ENCODE measurements around the gene ZNF420.
A peak's percentile ranks its signal among the peaks of the same experiment; 100 is the strongest.
"Not testable (repeated sequence)": the region's sequence is repeated elsewhere in the genome, so short reads cannot be mapped to it uniquely, and the experiment has no call there.

ZNF420 gene

DNA sequence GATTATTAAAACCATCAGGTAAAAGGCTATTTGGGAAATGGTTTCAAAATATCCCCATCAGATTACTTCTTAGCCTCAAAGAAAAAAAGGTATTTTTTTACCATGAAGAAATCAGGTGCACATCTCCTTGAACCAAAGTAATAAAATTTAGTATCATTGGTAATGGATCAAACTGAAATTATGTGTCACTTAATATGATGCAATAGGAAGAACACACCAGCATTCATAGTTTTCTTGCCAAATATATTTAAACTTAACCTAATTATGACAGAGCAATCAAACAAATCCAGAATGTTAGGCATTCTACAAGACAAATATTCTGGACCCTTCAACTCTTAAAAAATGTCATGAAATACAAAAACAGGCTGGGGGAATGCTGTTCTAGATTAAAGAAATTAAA is 4.1 kb upstream of the ZNF420 start:
- TF ChIP-seq, protein P1, sequence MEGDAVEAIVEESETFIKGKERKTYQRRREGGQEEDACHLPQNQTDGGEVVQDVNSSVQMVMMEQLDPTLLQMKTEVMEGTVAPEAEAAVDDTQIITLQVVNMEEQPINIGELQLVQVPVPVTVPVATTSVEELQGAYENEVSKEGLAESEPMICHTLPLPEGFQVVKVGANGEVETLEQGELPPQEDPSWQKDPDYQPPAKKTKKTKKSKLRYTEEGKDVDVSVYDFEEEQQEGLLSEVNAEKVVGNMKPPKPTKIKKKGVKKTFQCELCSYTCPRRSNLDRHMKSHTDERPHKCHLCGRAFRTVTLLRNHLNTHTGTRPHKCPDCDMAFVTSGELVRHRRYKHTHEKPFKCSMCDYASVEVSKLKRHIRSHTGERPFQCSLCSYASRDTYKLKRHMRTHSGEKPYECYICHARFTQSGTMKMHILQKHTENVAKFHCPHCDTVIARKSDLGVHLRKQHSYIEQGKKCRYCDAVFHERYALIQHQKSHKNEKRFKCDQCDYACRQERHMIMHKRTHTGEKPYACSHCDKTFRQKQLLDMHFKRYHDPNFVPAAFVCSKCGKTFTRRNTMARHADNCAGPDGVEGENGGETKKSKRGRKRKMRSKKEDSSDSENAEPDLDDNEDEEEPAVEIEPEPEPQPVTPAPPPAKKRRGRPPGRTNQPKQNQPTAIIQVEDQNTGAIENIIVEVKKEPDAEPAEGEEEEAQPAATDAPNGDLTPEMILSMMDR (IDR thresholded peaks at IDR 0.05): no peak
- H3K4me1 Mint-ChIP-seq: peaks cover 17% of the 10 kb centered on the region
- H3K4me3 Mint-ChIP-seq: no peak overlapping the region
- no peak overlapping the region for H3K27ac Mint-ChIP-seq
- no peak for DNase-seq
- H3K36me3 Mint-ChIP-seq (ENCODE audit: low read depth): peaks cover 24% of the 10 kb centered on the region
- peaks cover 86% of the 10 kb centered on the region for H3K9me3 Mint-ChIP-seq
- no peaks in the 10 kb centered on the region for H3K27me3 Mint-ChIP-seq (ENCODE audit: low read depth, poor library complexity)

DNA sequence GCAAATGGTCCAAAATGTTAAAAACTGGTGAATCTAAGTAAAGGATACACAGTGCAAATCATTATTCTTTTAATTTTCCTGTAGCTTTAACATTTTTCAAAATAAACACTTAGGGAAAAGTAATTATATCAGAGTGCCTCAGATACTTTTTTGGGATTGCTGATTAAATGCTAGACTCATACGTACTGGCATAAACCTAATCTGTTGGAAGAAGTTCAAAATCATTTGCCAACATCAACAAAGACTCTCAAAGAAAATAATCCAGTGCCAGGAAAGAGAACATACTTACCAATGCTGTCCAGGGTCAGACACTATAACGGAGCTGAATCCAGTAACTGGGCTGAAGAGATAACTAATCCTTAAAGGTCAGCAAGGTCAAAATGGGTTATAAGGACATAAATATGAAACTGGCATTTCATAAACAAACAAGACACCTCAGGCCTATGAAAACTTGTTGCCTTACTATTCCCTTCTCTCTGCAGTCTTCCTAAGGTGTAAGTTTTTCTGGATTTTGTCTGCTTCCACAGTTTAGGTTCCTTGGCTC is 3.3 kb upstream of the ZNF420 start:
- H3K36me3 Mint-ChIP-seq (ENCODE audit: low read depth): peaks cover 30% of the 10 kb centered on the region
- TF ChIP-seq, protein P1 (IDR thresholded peaks at IDR 0.05): no peak
- peaks cover 85% of the 10 kb centered on the region for H3K9me3 Mint-ChIP-seq
- H3K4me1 Mint-ChIP-seq: peaks cover 21% of the 10 kb centered on the region
- DNase-seq: no peak
- H3K27ac Mint-ChIP-seq: no peak overlapping the region
- H3K27me3 Mint-ChIP-seq (ENCODE audit: low read depth, poor library complexity): no peaks in the 10 kb centered on the region
- no peak overlapping the region for H3K4me3 Mint-ChIP-seq

DNA sequence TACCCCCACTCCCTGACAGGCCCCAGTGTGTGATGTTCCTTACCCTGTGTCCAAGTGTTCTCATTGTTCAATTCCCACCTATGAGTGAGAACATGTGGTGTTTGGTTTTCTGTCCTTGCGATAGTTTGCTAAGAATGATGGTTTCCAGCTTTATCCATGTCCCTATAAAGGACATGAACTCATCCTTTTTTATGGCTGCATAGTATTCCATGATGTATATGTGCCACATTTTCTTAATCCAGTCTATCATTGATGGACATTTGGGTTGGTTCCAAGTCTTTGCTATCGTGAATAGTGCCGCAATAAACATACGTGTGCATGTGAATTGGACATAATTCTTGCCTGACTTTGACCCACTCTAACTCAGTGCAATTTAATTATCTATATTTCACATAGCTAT is 1.7 kb upstream of the ZNF420 start:
- peak overlapping the region; percentile 97 for H3K4me3 Mint-ChIP-seq
- peaks cover 47% of the 10 kb centered on the region for H3K36me3 Mint-ChIP-seq (ENCODE audit: low read depth)
- H3K27ac Mint-ChIP-seq; DNase-seq; H3K27me3 Mint-ChIP-seq (ENCODE audit: low read depth, poor library complexity): not testable (repeated sequence)
- H3K9me3 Mint-ChIP-seq: peaks cover 90% of the 10 kb centered on the region
- H3K4me1 Mint-ChIP-seq: peaks cover 21% of the 10 kb centered on the region

DNA sequence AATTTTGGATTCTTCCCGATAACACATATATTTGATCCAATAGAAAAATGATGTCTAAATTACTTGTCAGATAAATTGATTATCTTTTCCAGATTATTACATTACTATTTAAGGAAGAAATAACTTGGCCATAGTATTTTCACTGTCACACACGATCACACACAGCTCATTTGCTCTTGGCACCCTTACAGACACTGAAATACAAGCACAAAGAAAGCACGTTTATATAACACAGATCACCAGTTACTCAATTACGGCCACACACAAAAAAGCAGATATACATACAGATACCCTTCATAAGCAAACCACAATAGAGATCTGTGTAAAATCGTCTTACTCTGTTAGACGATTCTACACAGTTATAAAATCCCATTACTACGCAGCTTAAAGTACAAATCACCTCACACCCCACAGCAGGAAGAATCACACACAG is 716 bp upstream of the ZNF420 start:
- TF ChIP-seq, protein P1 (IDR thresholded peaks at IDR 0.05): no peak
- H3K27ac Mint-ChIP-seq: peak overlapping the region; percentile 64
- no peaks in the 10 kb centered on the region for H3K27me3 Mint-ChIP-seq (ENCODE audit: low read depth, poor library complexity)
- peaks cover 56% of the 10 kb centered on the region for H3K36me3 Mint-ChIP-seq (ENCODE audit: low read depth)
- peaks cover 21% of the 10 kb centered on the region for H3K4me1 Mint-ChIP-seq
- peaks cover 93% of the 10 kb centered on the region for H3K9me3 Mint-ChIP-seq
- H3K4me3 Mint-ChIP-seq: peak overlapping the region; percentile 97
- no peak for DNase-seq

DNA sequence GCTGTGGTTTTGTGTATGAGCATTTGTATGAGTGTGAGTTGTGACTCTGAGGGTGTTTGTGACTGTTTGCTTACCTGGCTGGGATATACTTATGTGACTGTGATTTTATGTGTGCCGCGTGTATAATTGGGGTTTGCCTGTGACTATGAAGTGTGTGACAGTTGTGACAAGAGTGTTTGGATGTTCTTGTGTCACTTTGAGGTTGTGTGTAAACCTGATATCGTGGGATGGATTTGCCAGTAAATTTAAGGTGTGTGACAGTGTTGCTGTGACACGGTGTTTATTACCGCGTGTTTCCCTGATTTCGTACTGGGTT is 442 bp downstream of the ZNF420 start:
- Mint-ChIP-seq H3K27me3 (ENCODE audit: low read depth, poor library complexity) (peaks cover 3% of the 10 kb centered on the region), H3K9me3 (peaks cover 95% of the 10 kb centered on the region), H3K4me1 (peaks cover 21% of the 10 kb centered on the region), H3K27ac (peak overlapping the region; percentile 89), H3K36me3 (ENCODE audit: low read depth) (peaks cover 68% of the 10 kb centered on the region), H3K4me3 (peak overlapping the region; percentile 97)
- TF ChIP-seq, protein P1 (IDR thresholded peaks at IDR 0.05): no peak
- no peak for DNase-seq

DNA sequence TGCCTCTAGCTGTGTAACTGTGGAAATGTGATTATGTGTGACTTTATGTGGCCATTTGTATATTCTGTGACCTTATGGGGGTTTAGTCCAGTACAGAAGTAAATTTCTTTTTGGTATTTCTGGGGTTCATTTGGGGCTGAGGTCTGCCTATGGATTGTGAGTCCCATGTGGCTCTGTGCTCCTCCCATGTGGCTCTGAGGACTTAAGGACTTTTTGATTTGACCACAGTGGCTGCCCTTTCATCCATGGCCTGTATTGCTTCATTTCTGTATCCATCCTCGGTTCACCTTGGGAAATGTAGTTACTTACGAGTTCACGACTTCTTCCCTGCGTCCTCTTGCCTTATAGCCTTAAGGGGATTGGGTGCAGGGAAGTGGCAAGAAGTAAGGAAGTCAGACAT is 1.0 kb downstream of the ZNF420 start:
- Mint-ChIP-seq H3K4me1 (peaks cover 21% of the 10 kb centered on the region), H3K36me3 (ENCODE audit: low read depth) (peaks cover 70% of the 10 kb centered on the region), H3K4me3 (peak overlapping the region; percentile 97), H3K27ac (no peak overlapping the region), H3K27me3 (ENCODE audit: low read depth, poor library complexity) (peaks cover 3% of the 10 kb centered on the region), H3K9me3 (peaks cover 92% of the 10 kb centered on the region)
- DNase-seq: no peak
- TF ChIP-seq, protein P1 (IDR thresholded peaks at IDR 0.05): no peak

All from nephron progenitor cell (in vitro differentiated cells).